Testis (tissue), 2 donors: ENCODE results near the gene CCDC71L.
"Not testable (repeated sequence)": the region's sequence is repeated elsewhere in the genome, so short reads cannot be mapped to it uniquely, and the experiment has no call there.

Source experiments
- CTCF ChIP-seq, 3 experiments: fragments of 450-650 bp in 2 of 3; fragments of 200-600 bp in 1 of 3; sonication (generic) in 1 of 3; IDR thresholded peaks; one replicate each; pipeline ENCODE4 v1.5.1; 2016 to 2019; ENCODE audit warnings: antibody characterized with exemption in 3 of 3, mild to moderate bottlenecking in 2 of 3, moderate library complexity in 1 of 3
- POLR2A ChIP-seq: fragments of 450-650 bp; IDR thresholded peaks from one replicate; pipeline ENCODE4 v1.6.1; 2017; ENCODE audit warnings: antibody characterized with exemption, mild to moderate bottlenecking, moderate library complexity

- TF ChIP-seq CTCF (IDR thresholded peaks at IDR 0.05); POLR2A: not testable (repeated sequence)
Measured at GRCh38 chr7:106673688-106674087, 12.7 kb upstream of the CCDC71L start.
